Naive thymus-derived CD8-positive, alpha-beta T cell (primary cell): Measurements from ENCODE around the gene PALLD. TPM values are rescaled to one million over a fixed set of nuclear protein-coding genes. Genes with fewer than 3 reads are reported as not detected.
A peak's percentile ranks its signal among the peaks of the same experiment; 100 is the strongest.

Experiments
- ATAC-seq, 2 donors: fragments of 150-1000 bp; cut with Tn5 transposase in 1 of 2; sonication (Bioruptor Pico), chemical (Tn5 transposase) in 1 of 2; 1 replicate in 1 of 2; 2 replicates in 1 of 2; pipeline ENCODE4 v1.10.0; 2021; ENCODE audit warnings: mild to moderate bottlenecking in 2 of 2, moderate library complexity in 2 of 2
- POLR2A ChIA-PET: fragments of 350-600 bp; sonication (Branson Sonifier 250); formaldehyde crosslinking; loops from one replicate; lab custom pipeline; 2021; ENCODE audit warnings: antibody characterized with exemption; lab: Charles Lee
- DNase-seq, 10 donors: peaks; one replicate each; pipeline versions ENCODE4 v3.0.0 to v3.0.0-alpha.2; 2020 to 2022
- H3K27ac Mint-ChIP-seq, 10 donors: one replicate each; pipeline ENCODE4 v1.8.0; 2020 to 2022; ENCODE audit warnings: mild to moderate bottlenecking in 10 of 10, mixed read lengths in 10 of 10, moderate library complexity in 4 of 10, inconsistent platforms in 1 of 10
- H3K27me3 Mint-ChIP-seq, 5 donors: one replicate each; pipeline ENCODE4 v1.8.0; 2021 to 2022; ENCODE audit warnings: mixed read lengths in 5 of 5
- H3K36me3 Mint-ChIP-seq, 3 donors: one replicate each; pipeline ENCODE4 v1.8.0; 2020 to 2022; ENCODE audit warnings: mixed read lengths in 3 of 3, mild to moderate bottlenecking in 2 of 3, inconsistent platforms in 1 of 3
- H3K4me1 Mint-ChIP-seq, 4 donors: one replicate each; pipeline ENCODE4 v1.8.0; 2021 to 2022; ENCODE audit warnings: mixed read lengths in 4 of 4
- H3K4me3 Mint-ChIP-seq, 10 donors: one replicate each; pipeline ENCODE4 v1.8.0; 2020 to 2022; ENCODE audit warnings: mild to moderate bottlenecking in 10 of 10, mixed read lengths in 10 of 10, moderate library complexity in 6 of 10, inconsistent platforms in 1 of 10
- H3K9me3 Mint-ChIP-seq, 9 donors: one replicate each; pipeline ENCODE4 v1.8.0; 2020 to 2022; ENCODE audit warnings: mixed read lengths in 9 of 9, mild to moderate bottlenecking in 3 of 9, inconsistent platforms in 1 of 9, moderate library complexity in 1 of 9
- polyA plus RNA-seq, 3 donors: library from polyadenylated mRNA; unstranded; fragments of 300-500 nt; fragmentation: Illumina TruSeq; gene quantifications; one replicate each; pipeline ENCODE4 v1.2.3, GENCODE V29; 2021
- total RNA-seq, 8 experiments: library from RNA in 2 of 8; stranded (reverse) in 2 of 8; gene quantifications; one replicate each; pipeline ENCODE4 v1.2.3 and lab custom pipeline; 2021 to 2026

PALLD gene
- total and polyA plus RNA-seq, 5 experiments from 2014 or later = 0.08 to 0.34 (median 0.32) TPM; not detected in 2

DNA sequence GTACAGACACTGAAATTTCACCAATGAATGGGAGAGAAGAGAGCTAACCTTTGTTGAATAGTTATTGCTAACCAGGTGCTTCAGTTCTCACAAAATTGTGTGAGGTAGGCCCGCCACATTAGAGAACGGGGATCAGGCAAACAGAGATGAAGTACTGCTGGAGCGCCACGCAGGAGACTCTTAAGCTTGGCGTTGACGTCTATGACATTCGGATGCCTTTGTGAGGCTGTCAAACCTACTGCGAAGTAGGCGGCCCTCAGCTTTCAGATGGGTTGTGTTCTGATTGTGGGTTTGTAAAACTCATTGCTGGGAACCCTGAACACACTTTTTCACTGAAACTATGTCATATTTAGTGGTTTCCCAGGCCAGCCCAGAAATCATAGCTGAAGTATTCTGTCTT is 339.6 kb downstream of the PALLD start:
- POLR2A ChIA-PET = no interaction called here
- Mint-ChIP-seq H3K4me1 (peaks cover 6 to 15% (median 9%) of the 10 kb centered on the region in 4 donors), H3K27ac (no peak overlapping the region), H3K9me3 (no peaks in the 10 kb centered on the region), H3K27me3 (peaks cover 28 to 83% (median 46%) of the 10 kb centered on the region in 5 donors), H3K4me3 (no peak overlapping the region), H3K36me3 (peaks cover 0 to 2% (median 0%) of the 10 kb centered on the region in 3 donors)
- no peak for DNase-seq
- ATAC-seq = no peak

DNA sequence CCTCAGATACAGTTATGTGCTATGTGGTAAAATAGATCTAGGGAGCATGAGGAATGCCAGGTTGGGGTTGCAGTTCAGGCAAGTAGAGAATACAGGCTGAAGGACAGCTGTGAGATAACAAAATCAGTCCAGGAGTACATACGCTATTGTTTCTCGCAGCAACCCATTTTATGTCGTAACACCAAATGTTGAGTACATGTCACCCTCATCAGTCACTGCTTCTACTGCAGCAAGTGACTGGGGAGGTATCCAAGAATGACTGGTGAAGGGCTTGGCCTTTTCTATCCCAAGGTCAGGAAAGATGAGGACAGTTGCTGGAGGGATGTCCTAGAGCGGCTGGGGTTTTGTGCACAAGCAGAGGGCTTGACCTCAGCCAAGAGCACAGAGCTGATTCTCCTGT is 341.1 kb downstream of the PALLD start:
- no peak for ATAC-seq
- POLR2A ChIA-PET = no interaction called here
- peaks cover 27 to 68% (median 41%) of the 10 kb centered on the region in 5 donors for H3K27me3 Mint-ChIP-seq

GRCh38 chr4:168839758-168840391 is 343.0 kb downstream of the PALLD start:
- Mint-ChIP-seq H3K4me1 (no peaks in the 10 kb centered on the region), H3K27ac (no peak overlapping the region), H3K9me3 (no peaks in the 10 kb centered on the region), H3K27me3 (peaks cover 19 to 67% (median 26%) of the 10 kb centered on the region in 5 donors), H3K36me3 (no peaks in the 10 kb centered on the region), H3K4me3 (no peak overlapping the region)
- ATAC-seq (no peak), DNase-seq (no peak)
- POLR2A ChIA-PET = no interaction called here

More for the DNA sequence above, 341.1 kb downstream of the PALLD start:
- peak overlapping the region in 1 of 10 donors; percentile 60 for H3K27ac Mint-ChIP-seq
- H3K4me3 Mint-ChIP-seq = no peak overlapping the region
- H3K4me1 Mint-ChIP-seq = peaks cover 0 to 8% (median 4%) of the 10 kb centered on the region in 4 donors
- H3K9me3 Mint-ChIP-seq = no peaks in the 10 kb centered on the region
- peaks cover 0 to 2% (median 0%) of the 10 kb centered on the region in 3 donors for H3K36me3 Mint-ChIP-seq
- no peak for DNase-seq

GRCh38 chr4:168840392-168840763 is 343.5 kb downstream of the PALLD start:
- Mint-ChIP-seq H3K4me3 (no peak overlapping the region), H3K27ac (no peak overlapping the region), H3K9me3 (no peaks in the 10 kb centered on the region), H3K36me3 (no peaks in the 10 kb centered on the region), H3K27me3 (peaks cover 16 to 66% (median 24%) of the 10 kb centered on the region in 5 donors), H3K4me1 (no peaks in the 10 kb centered on the region)
- POLR2A ChIA-PET = no interaction called here
- ATAC-seq (no peak), DNase-seq (no peak)

DNA sequence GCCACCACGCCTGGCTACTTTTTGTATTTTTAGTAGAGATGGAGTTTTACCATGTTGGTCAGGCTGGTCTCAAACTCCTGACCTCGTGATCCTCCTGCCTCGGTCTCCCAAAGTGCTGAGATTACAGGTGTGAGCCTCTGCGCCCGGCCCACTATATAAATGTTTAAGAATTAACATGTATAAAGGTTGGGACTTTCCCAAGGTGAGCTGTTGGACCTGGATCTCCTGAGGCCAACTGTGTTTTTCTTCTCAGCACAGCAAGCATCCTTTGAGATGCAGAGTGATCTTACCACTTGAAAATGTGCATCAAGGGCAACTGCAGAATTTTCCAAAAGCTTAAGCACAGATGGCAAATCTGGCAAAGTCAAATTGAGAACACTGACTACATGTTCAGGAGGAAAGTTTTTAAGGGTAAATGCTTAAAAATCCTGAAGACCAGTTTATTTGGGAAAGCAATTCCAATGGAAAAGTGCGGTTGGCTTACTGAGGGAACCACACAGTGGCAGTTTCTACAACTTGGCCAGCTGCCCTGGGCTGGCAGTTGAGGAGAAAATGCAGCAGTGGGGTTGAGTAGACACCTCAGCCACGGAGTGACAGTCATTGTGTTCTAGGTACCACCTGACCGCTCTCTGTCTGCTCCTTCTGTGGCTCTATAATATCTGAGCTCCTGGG is 344.3 kb downstream of the PALLD start:
- H3K36me3 Mint-ChIP-seq = no peaks in the 10 kb centered on the region
- H3K4me1 Mint-ChIP-seq = no peaks in the 10 kb centered on the region
- ATAC-seq (no peak), DNase-seq (no peak)
- H3K27ac Mint-ChIP-seq = no peak overlapping the region
- POLR2A ChIA-PET = no interaction called here
- no peaks in the 10 kb centered on the region for H3K9me3 Mint-ChIP-seq
- H3K4me3 Mint-ChIP-seq = no peak overlapping the region
- H3K27me3 Mint-ChIP-seq = peaks cover 9 to 58% (median 17%) of the 10 kb centered on the region in 5 donors

- H3K27me3 Mint-ChIP-seq = peaks cover 7 to 53% (median 16%) of the 10 kb centered on the region in 5 donors
- no peak overlapping the region for H3K4me3 Mint-ChIP-seq
- no peak overlapping the region for H3K27ac Mint-ChIP-seq
- POLR2A ChIA-PET = no interaction called here
- ATAC-seq = no peak
- no peaks in the 10 kb centered on the region for H3K36me3 Mint-ChIP-seq
- H3K9me3 Mint-ChIP-seq = no peaks in the 10 kb centered on the region
- DNase-seq = no peak
- no peaks in the 10 kb centered on the region for H3K4me1 Mint-ChIP-seq
These were observed 344.8 kb downstream of the PALLD start for GRCh38 chr4:168841672-168842019.

DNA sequence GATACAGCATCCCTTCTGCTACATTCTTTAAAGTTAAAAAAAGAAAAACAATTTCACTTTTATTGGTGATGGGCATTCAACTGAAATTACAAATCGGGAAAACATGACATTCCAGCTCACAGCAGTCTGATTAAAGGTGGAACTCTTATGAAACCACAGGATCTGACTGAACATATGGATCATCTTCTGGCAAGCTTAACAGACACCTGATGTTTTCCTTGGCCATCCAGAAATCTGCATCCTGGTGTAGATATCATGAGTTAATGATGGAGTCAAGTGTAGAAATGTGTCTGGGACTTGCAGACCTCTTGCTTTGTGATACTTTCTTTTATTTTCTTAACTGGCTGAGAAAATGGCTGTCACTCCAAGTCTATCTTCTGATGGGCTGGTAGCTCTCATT is 345.3 kb downstream of the PALLD start:
- DNase-seq (no peak), ATAC-seq (no peak)
- H3K9me3 Mint-ChIP-seq = no peaks in the 10 kb centered on the region
- POLR2A ChIA-PET = no interaction called here
- H3K36me3 Mint-ChIP-seq = no peaks in the 10 kb centered on the region
- H3K27me3 Mint-ChIP-seq = peaks cover 7 to 48% (median 16%) of the 10 kb centered on the region in 5 donors
- H3K4me3 Mint-ChIP-seq = no peak overlapping the region
- H3K27ac Mint-ChIP-seq = no peak overlapping the region
- no peaks in the 10 kb centered on the region for H3K4me1 Mint-ChIP-seq

DNA sequence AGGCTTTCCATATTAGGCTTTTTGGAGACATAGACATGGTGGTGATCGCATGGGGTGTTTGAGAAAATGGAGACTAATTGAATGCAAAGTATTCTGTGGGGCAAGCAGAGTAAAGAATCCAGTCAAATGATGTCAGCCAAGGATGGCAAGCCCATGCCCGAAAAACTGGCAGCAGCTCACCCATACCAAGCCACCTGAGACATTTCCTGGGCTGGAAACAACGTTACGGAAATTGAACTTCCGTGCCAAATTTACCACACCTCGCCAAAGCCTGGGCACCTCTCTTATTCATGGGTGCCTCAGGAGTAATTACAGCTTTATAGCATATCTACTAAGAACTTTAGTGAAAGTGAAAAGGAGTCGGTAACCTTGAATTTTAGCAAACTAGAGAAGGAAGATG is 346.8 kb downstream of the PALLD start:
- peaks cover 0 to 6% (median 1%) of the 10 kb centered on the region in 4 donors for H3K4me1 Mint-ChIP-seq
- H3K27ac Mint-ChIP-seq = no peak overlapping the region
- H3K27me3 Mint-ChIP-seq = peaks cover 1 to 33% (median 8%) of the 10 kb centered on the region in 5 donors
- no peak for ATAC-seq
- no peak overlapping the region for H3K4me3 Mint-ChIP-seq
- H3K36me3 Mint-ChIP-seq = no peaks in the 10 kb centered on the region
- DNase-seq = no peak
- POLR2A ChIA-PET = no interaction called here
- no peaks in the 10 kb centered on the region for H3K9me3 Mint-ChIP-seq

DNA sequence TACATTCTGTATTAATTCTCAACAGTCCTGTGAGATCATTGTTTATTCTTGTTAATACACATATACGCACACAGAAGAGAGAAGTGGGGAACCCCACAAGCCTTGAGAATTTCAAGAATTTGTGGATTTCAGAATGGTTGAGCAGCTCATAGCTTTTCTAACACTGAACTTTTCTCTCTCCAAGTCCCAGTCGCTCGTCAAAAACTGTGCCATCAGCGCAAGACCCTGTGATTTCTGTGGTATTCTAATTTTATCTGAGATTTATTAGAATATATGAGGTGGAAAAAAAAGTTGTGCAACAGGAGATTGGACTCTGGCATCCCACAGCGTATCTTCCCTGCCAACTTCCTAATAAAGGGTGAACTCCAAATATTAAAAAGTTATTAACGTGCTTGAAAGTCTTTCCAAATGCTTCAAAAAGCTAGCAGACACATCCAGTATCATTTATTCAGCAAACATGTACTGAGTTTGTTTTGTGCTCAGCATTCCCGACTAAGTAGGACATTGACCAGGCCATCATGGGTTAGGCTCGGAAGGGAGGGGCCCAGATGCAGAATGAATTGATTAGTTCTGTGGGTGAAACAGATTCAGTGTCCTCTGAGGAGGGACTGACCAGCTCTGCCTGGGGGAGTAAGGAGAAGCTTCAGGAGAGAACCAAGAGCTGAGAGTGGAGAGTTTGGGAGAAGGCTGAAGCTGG is 347.6 kb downstream of the PALLD start:
- H3K4me1 Mint-ChIP-seq = peaks cover 0 to 14% (median 4%) of the 10 kb centered on the region in 4 donors
- ATAC-seq (no peak), DNase-seq (no peak)
- POLR2A ChIA-PET = no interaction called here
- no peaks in the 10 kb centered on the region for H3K36me3 Mint-ChIP-seq
- peak overlapping the region in 1 of 10 donors; percentile 56 for H3K27ac Mint-ChIP-seq
- H3K9me3 Mint-ChIP-seq = no peaks in the 10 kb centered on the region
- peaks cover 1 to 24% (median 5%) of the 10 kb centered on the region in 5 donors for H3K27me3 Mint-ChIP-seq
- H3K4me3 Mint-ChIP-seq = no peak overlapping the region

GRCh38 chr4:168845897-168846296 is 349.0 kb downstream of the PALLD start:
- Mint-ChIP-seq H3K4me1 (peaks cover 0 to 16% (median 4%) of the 10 kb centered on the region in 4 donors), H3K4me3 (no peak overlapping the region), H3K36me3 (no peaks in the 10 kb centered on the region), H3K27me3 (peaks cover 1 to 22% (median 5%) of the 10 kb centered on the region in 5 donors), H3K27ac (no peak overlapping the region), H3K9me3 (no peaks in the 10 kb centered on the region)
- ATAC-seq (no peak), DNase-seq (no peak)
- POLR2A ChIA-PET = no interaction called here

GRCh38 chr4:168846414-168846813 is 349.6 kb downstream of the PALLD start:
- DNase-seq = no peak
- Mint-ChIP-seq H3K4me3 (no peak overlapping the region), H3K27me3 (peaks cover 1 to 22% (median 5%) of the 10 kb centered on the region in 5 donors), H3K9me3 (no peaks in the 10 kb centered on the region), H3K36me3 (no peaks in the 10 kb centered on the region), H3K27ac (no peak overlapping the region), H3K4me1 (peaks cover 0 to 16% (median 4%) of the 10 kb centered on the region in 4 donors)
- POLR2A ChIA-PET = no interaction called here
- ATAC-seq = no peak

GRCh38 chr4:168847771-168848502 is 351.1 kb downstream of the PALLD start:
- Mint-ChIP-seq H3K4me3 (no peak overlapping the region), H3K9me3 (no peaks in the 10 kb centered on the region), H3K36me3 (no peaks in the 10 kb centered on the region), H3K27me3 (peaks cover 1 to 22% (median 5%) of the 10 kb centered on the region in 5 donors), H3K4me1 (peaks cover 0 to 16% (median 4%) of the 10 kb centered on the region in 4 donors), H3K27ac (no peak overlapping the region)
- ATAC-seq (no peak), DNase-seq (no peak)
- POLR2A ChIA-PET = no interaction called here
